SK-N-MC (cell line): ENCODE results near the gene DUX4.
"Not testable (repeated sequence)": the region's sequence is repeated elsewhere in the genome, so short reads cannot be mapped to it uniquely, and the experiment has no call there.

ENCODE experiments used
- DNase-seq: peaks from one replicate; pipeline ENCODE4 v3.0.0-alpha.2; 2011; ENCODE audit warnings: low read depth, low spot score
- H3K27ac ChIP-seq: fragments of 200-600 bp; sonication (generic); 2 replicates; pipeline ENCODE4 v1.5.1; 2016; ENCODE audit warnings: mixed run types
- H3K36me3 ChIP-seq: fragments of 200-600 bp; sonication (generic); 2 replicates; pipeline ENCODE4 v1.6.1; 2017; ENCODE audit warnings: antibody characterized with exemption, low read length, mixed read lengths; ENCODE audit not compliant: insufficient read depth
- H3K4me3 ChIP-seq: fragments of 200-600 bp; sonication (generic); 2 replicates; pipeline ENCODE4 v1.5.1; 2016
- H3K9ac ChIP-seq: fragments of 200-600 bp; sonication (generic); 2 replicates; pipeline ENCODE4 v1.8.0; 2017; ENCODE audit warnings: mixed run types, mixed read lengths; ENCODE audit not compliant: insufficient read length
- H3K9me3 ChIP-seq: fragments of 200-600 bp; sonication (generic); 2 replicates; pipeline ENCODE4 v1.6.1; 2017; ENCODE audit warnings: low read depth, mild to moderate bottlenecking, antibody characterized with exemption, low read length, moderate library complexity, mixed read lengths

Gene DUX4

GRCh38 chr4:190173428-190173827 is at the start of gene DUX4:
Gene DUX4 (plus strand): TSS chr4:190173774. CDS start chr4:190173774, 0 bp downstream.
- not testable (repeated sequence) for H3K9ac ChIP-seq, H3K4me3 ChIP-seq, H3K9me3 ChIP-seq, H3K36me3 ChIP-seq, H3K27ac ChIP-seq, DNase-seq

GRCh38 chr4:190175436-190175835 is 1.9 kb downstream of the DUX4 start:
- DNase-seq, H3K4me3 ChIP-seq, H3K9me3 ChIP-seq, H3K9ac ChIP-seq, H3K36me3 ChIP-seq, H3K27ac ChIP-seq: not testable (repeated sequence)

GRCh38 chr4:190177727-190178605 is 4.4 kb downstream of the DUX4 start:
- DNase-seq, result not testable (repeated sequence)

GRCh38 chr4:190178606-190178990 is 5.0 kb downstream of the DUX4 start:
- DNase-seq, H3K9ac ChIP-seq, H3K27ac ChIP-seq, H3K9me3 ChIP-seq, H3K4me3 ChIP-seq, H3K36me3 ChIP-seq: not testable (repeated sequence)

More at GRCh38 chr4:190177727-190178605, 4.4 kb downstream of the DUX4 start:
- not testable (repeated sequence) for H3K36me3 ChIP-seq, H3K9ac ChIP-seq, H3K4me3 ChIP-seq, H3K9me3 ChIP-seq, H3K27ac ChIP-seq

- H3K27ac ChIP-seq, DNase-seq, H3K4me3 ChIP-seq, H3K9me3 ChIP-seq, H3K9ac ChIP-seq, H3K36me3 ChIP-seq: not testable (repeated sequence)
Observed at GRCh38 chr4:190179030-190179739, 5.6 kb downstream of the DUX4 start.

GRCh38 chr4:190179740-190180094 is 6.1 kb downstream of the DUX4 start:
- H3K27ac ChIP-seq, H3K36me3 ChIP-seq, DNase-seq, H3K4me3 ChIP-seq, H3K9me3 ChIP-seq, H3K9ac ChIP-seq: not testable (repeated sequence)

GRCh38 chr4:190180947-190181346 is 7.4 kb downstream of the DUX4 start:
- not testable (repeated sequence) for H3K9me3 ChIP-seq, H3K36me3 ChIP-seq, DNase-seq, H3K4me3 ChIP-seq, H3K9ac ChIP-seq, H3K27ac ChIP-seq

GRCh38 chr4:190181481-190182100 is 8.0 kb downstream of the DUX4 start:
- not testable (repeated sequence) for DNase-seq, H3K27ac ChIP-seq, H3K9me3 ChIP-seq, H3K36me3 ChIP-seq, H3K9ac ChIP-seq, H3K4me3 ChIP-seq

- not testable (repeated sequence) for H3K9ac ChIP-seq, H3K27ac ChIP-seq, DNase-seq, H3K36me3 ChIP-seq, H3K4me3 ChIP-seq, H3K9me3 ChIP-seq
Observed at GRCh38 chr4:190203510-190203909, 29.9 kb downstream of the DUX4 start.
